Retinal pigment epithelial cell (primary cell): ENCODE results near the gene ZNF777.

Experiments
- DNase-seq: peaks from one replicate; pipeline ENCODE4 v3.0.0-alpha.2; 2010; ENCODE audit warnings: low read depth
- H3K4me3 ChIP-seq: 2 replicates; pipeline ENCODE4 v1.5.1; 2011; ENCODE audit warnings: mild to moderate bottlenecking, low read length, control low read depth, moderate library complexity
- CTCF ChIP-seq: conservative IDR thresholded peaks from 2 replicates; pipeline ENCODE4 v1.5.1; 2011; ENCODE audit warnings: low read depth, low read length, control low read depth, inconsistent platforms

ZNF777 gene

DNA sequence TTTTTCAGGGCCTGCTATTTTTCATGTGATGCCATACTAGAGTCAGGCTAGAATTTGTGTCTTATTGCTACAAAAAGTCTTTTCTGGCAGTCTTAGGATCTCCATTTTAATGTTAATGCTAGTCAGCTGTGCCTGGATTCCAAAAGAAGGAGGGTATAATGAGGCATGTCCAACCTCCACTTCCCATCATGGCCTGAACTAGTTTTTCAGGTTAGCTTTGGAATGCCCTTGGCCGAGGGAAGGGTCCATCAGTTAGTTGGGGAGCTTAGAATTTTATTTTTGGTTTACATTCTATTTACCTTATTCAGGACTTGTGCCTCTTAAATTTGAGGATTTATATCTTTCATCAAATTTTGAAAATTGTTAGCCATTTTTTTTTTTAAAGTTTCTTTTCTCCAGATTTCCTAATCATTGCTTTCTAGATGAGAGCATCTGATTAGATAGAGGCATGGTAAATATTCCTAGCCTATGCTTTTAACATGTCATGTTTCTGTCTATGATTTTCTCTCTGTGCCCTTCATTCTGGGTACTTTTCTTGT, 6.5 kb upstream of the ZNF777 start:
- DNase-seq = no peak
- no peak for TF ChIP-seq CTCF
- no peak overlapping the region for H3K4me3 ChIP-seq

DNA sequence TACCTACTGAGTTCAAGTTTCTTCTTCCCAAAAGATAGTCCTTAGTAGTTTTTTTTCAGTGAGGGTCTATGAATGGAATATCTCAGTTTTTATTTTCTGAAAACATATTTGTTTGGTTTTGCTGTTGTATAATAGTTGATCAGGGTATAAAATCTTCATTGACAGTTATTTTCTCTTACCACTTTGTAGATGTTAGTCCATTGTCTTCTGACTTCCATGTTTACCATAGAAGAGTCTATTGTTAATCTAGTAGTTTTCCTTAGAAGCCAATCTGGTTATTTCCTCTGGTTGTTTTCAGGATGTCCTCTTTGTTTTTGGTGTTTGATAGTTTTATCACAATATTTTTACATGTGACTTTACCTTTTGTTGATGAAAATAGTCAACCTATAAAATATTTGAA, 5.5 kb upstream of the ZNF777 start:
- TF ChIP-seq CTCF = no peak
- no peak for DNase-seq
- H3K4me3 ChIP-seq = no peak overlapping the region

DNA sequence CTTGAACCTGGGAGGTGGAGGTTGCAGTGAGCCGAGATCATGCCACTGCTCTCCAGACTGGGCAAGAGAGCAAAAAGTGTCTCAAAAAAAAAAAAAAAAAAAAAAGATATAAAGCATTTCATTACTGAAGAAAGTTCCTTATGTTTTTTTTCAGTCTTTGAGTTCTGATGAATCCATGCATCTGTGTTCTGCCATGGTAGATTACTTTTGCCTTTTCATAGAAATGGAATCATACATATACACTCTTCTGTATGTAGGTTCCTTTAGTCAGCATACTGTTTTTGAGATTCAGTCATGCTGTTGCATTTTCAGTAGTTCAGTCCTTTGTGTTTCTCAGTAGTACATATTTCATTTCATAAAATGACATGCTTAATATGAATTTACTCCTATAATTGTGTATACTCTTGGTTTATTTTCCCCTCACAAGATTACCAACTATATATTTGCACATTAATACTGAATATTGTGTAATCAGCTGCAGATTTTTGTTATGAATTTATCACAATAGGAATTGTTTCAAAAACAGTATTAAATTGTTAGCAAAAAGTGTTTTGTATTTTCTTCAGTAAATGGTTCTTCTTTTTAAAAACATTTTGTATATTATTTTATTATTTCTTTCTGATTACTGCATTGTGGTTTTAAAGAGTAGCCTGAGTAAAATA, 2.8 kb upstream of the ZNF777 start:
- no peak for TF ChIP-seq CTCF

DNA sequence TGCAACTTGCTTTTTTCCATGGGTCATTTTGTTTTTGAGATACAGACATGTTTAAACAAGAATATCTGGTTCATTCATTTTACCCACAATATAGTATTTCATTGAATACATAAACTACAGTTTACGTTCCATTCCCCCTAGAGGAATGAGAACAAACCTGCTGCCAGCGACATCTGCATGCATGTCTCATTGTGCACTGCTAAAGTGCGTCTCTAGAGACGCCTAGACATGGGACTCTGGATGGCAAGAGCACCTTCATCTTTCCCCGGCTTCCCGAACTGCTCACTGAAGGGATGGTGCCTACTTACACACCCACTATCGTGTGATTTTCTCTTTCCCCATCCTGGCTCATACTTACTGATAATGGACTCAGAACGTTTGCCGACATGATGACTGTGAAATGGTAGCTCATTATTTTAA, 1.2 kb upstream of the ZNF777 start:
- no peak for DNase-seq
- H3K4me3 ChIP-seq = no peak overlapping the region
- no peak for TF ChIP-seq CTCF

More for the DNA sequence above, 2.8 kb upstream of the ZNF777 start:
- no peak overlapping the region for H3K4me3 ChIP-seq
- DNase-seq = no peak

GRCh38 chr7:149459540-149460452, 1.1 kb downstream of the ZNF777 start:
- peak overlapping the region; percentile 76 for H3K4me3 ChIP-seq
- no peak for DNase-seq
- TF ChIP-seq CTCF = no peak

- DNase-seq = no peak
- peak overlapping the region; percentile 48 for H3K4me3 ChIP-seq
- TF ChIP-seq CTCF = no peak
Observed at GRCh38 chr7:149459201-149459539, 1.7 kb downstream of the ZNF777 start.
